ENCODE measurements around the gene FAM163B.

DNA sequence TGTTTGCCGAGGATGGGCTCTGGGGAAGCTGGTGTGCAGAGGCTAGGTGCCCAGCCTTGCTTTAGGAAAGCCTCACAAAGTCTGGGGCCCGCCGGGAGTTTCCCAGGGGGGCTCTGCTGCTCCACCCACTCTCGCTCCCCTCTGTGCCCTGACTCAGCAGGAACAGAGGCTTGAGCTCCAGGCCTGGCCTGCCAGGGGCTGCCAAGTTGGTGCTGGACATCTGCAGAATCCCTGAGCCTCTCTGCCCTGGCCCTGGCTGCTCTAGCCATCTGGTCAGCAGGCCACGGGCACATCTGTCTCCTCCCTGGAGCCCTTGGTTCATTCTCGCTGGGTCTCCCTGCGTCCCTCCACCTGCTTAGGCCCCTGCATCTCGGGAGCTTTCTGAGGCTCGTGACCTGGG is 75.3 kb downstream of the FAM163B start:
- TF ChIP-seq, protein P1, sequence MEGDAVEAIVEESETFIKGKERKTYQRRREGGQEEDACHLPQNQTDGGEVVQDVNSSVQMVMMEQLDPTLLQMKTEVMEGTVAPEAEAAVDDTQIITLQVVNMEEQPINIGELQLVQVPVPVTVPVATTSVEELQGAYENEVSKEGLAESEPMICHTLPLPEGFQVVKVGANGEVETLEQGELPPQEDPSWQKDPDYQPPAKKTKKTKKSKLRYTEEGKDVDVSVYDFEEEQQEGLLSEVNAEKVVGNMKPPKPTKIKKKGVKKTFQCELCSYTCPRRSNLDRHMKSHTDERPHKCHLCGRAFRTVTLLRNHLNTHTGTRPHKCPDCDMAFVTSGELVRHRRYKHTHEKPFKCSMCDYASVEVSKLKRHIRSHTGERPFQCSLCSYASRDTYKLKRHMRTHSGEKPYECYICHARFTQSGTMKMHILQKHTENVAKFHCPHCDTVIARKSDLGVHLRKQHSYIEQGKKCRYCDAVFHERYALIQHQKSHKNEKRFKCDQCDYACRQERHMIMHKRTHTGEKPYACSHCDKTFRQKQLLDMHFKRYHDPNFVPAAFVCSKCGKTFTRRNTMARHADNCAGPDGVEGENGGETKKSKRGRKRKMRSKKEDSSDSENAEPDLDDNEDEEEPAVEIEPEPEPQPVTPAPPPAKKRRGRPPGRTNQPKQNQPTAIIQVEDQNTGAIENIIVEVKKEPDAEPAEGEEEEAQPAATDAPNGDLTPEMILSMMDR (IDR thresholded peaks at IDR 0.05): no peak
- no peak for TF ChIP-seq EZH2 (IDR thresholded peaks at IDR 0.05; ENCODE audit: borderline replicate concordance, insufficient read depth, low read depth, low read length, poor library complexity, severe bottlenecking)
